Measurements from ENCODE around the gene ANKS6. TPM values are rescaled to one million over a fixed set of nuclear protein-coding genes. Genes with fewer than 3 reads are reported as not detected.

Gene ANKS6
- 1 to 10 TPM; 2.0 to 8.5 (median 4.0) TPM for polyA plus RNA-seq (ENCODE audit: low read depth in 6 of 6)

- H3K27ac Mint-ChIP-seq, result peak within 1 kb of the TSS; percentile 45 to 94 (median 79)
- peaks cover 26 to 38% (median 30%) of the 10 kb centered on the region in 3 donors for H3K4me1 Mint-ChIP-seq
- DNase-seq (peak; percentile 82), ATAC-seq (ENCODE audit: low read depth in 2 of 2) (peak; percentile 90 to 91)
- H3K4me3 Mint-ChIP-seq, result peak within 1 kb of the TSS; percentile 89 to 96 (median 94)
- peaks cover 2 to 8% (median 3%) of the 10 kb centered on the region in 3 donors for H3K27me3 Mint-ChIP-seq
- H3K9me3 Mint-ChIP-seq, result peaks cover 0 to 10% (median 5%) of the 10 kb centered on the region in 7 donors
- no peaks in the 10 kb centered on the region for H3K36me3 Mint-ChIP-seq
Observed at GRCh38 chr9:98796364-98797101, at the start of gene ANKS6. Gene ANKS6, minus strand, starts transcription at chr9:98796555. Its CDS starts 64 bp downstream, at chr9:98796491.

GRCh38 chr9:98846081-98846480 lies 49.7 kb upstream of the ANKS6 start:
- Mint-ChIP-seq H3K27me3 (no peaks in the 10 kb centered on the region), H3K4me3 (no peak overlapping the region), H3K4me1 (peaks cover 0 to 4% (median 2%) of the 10 kb centered on the region in 3 donors), H3K36me3 (peaks cover 0 to 6% of the 10 kb centered on the region in 2 donors), H3K27ac (no peak overlapping the region), H3K9me3 (no peaks in the 10 kb centered on the region)
- DNase-seq, result no peak
- ATAC-seq (ENCODE audit: low read depth in 2 of 2), result no peak

GRCh38 chr9:98842510-98842909 lies 46.2 kb upstream of the ANKS6 start:
- ATAC-seq (ENCODE audit: low read depth in 2 of 2), result no peak
- Mint-ChIP-seq H3K4me3 (no peak overlapping the region), H3K36me3 (peaks cover 0 to 11% of the 10 kb centered on the region in 2 donors), H3K27me3 (no peaks in the 10 kb centered on the region), H3K4me1 (no peaks in the 10 kb centered on the region), H3K27ac (no peak overlapping the region), H3K9me3 (no peaks in the 10 kb centered on the region)
- DNase-seq, result no peak

GRCh38 chr9:98839724-98840123 lies 43.4 kb upstream of the ANKS6 start:
- Mint-ChIP-seq H3K4me3 (no peak overlapping the region), H3K9me3 (no peaks in the 10 kb centered on the region), H3K27me3 (no peaks in the 10 kb centered on the region), H3K4me1 (no peaks in the 10 kb centered on the region), H3K27ac (peak overlapping the region in 1 of 6 donors; percentile 10), H3K36me3 (peaks cover 0 to 11% of the 10 kb centered on the region in 2 donors)
- ATAC-seq (ENCODE audit: low read depth in 2 of 2) (no peak), DNase-seq (no peak)

- peaks cover 0 to 7% of the 10 kb centered on the region in 2 donors for H3K36me3 Mint-ChIP-seq
- no peaks in the 10 kb centered on the region for H3K4me1 Mint-ChIP-seq
- H3K27ac Mint-ChIP-seq, result no peak overlapping the region
- no peaks in the 10 kb centered on the region for H3K9me3 Mint-ChIP-seq
- no peak overlapping the region for H3K4me3 Mint-ChIP-seq
- no peaks in the 10 kb centered on the region for H3K27me3 Mint-ChIP-seq
- no peak for ATAC-seq (ENCODE audit: low read depth in 2 of 2)
- DNase-seq, result no peak
Observed at GRCh38 chr9:98838868-98839565, 42.7 kb upstream of the ANKS6 start.

- ATAC-seq (ENCODE audit: low read depth in 2 of 2) (no peak), DNase-seq (no peak)
- Mint-ChIP-seq H3K4me1 (no peaks in the 10 kb centered on the region), H3K4me3 (no peak overlapping the region), H3K9me3 (no peaks in the 10 kb centered on the region), H3K36me3 (peaks cover 0 to 7% of the 10 kb centered on the region in 2 donors), H3K27me3 (no peaks in the 10 kb centered on the region), H3K27ac (peak overlapping the region in 1 of 6 donors; percentile 39)
Observed at GRCh38 chr9:98838155-98838867, 42.0 kb upstream of the ANKS6 start.

- Mint-ChIP-seq H3K27me3 (no peaks in the 10 kb centered on the region), H3K9me3 (no peaks in the 10 kb centered on the region), H3K36me3 (peaks cover 0 to 12% of the 10 kb centered on the region in 2 donors), H3K4me1 (no peaks in the 10 kb centered on the region), H3K4me3 (no peak overlapping the region), H3K27ac (no peak overlapping the region)
- no peak for ATAC-seq (ENCODE audit: low read depth in 2 of 2)
- no peak for DNase-seq
Observed at GRCh38 chr9:98837516-98837915, 41.2 kb upstream of the ANKS6 start.

- no peak for DNase-seq
- Mint-ChIP-seq H3K4me1 (no peaks in the 10 kb centered on the region), H3K4me3 (no peak overlapping the region), H3K36me3 (peaks cover 0 to 11% of the 10 kb centered on the region in 2 donors), H3K9me3 (no peaks in the 10 kb centered on the region), H3K27ac (peak overlapping the region in 1 of 6 donors; percentile 63), H3K27me3 (no peaks in the 10 kb centered on the region)
- no peak for ATAC-seq (ENCODE audit: low read depth in 2 of 2)
Observed at GRCh38 chr9:98836206-98836605, 39.9 kb upstream of the ANKS6 start.

- no peak for ATAC-seq (ENCODE audit: low read depth in 2 of 2)
- Mint-ChIP-seq H3K27ac (no peak overlapping the region), H3K4me1 (no peaks in the 10 kb centered on the region), H3K36me3 (peaks cover 0 to 6% of the 10 kb centered on the region in 2 donors), H3K4me3 (no peak overlapping the region), H3K9me3 (no peaks in the 10 kb centered on the region), H3K27me3 (no peaks in the 10 kb centered on the region)
- DNase-seq, result no peak
Observed at GRCh38 chr9:98834386-98834785, 38.0 kb upstream of the ANKS6 start.

GRCh38 chr9:98833090-98833956 lies 37.0 kb upstream of the ANKS6 start:
- Mint-ChIP-seq H3K36me3 (peaks cover 0 to 6% of the 10 kb centered on the region in 2 donors), H3K9me3 (no peaks in the 10 kb centered on the region), H3K27me3 (no peaks in the 10 kb centered on the region), H3K4me3 (peak overlapping the region in 1 of 8 donors; percentile 21), H3K27ac (no peak overlapping the region), H3K4me1 (no peaks in the 10 kb centered on the region)
- no peak for ATAC-seq (ENCODE audit: low read depth in 2 of 2)
- DNase-seq, result no peak

- Mint-ChIP-seq H3K36me3 (peaks cover 0 to 12% of the 10 kb centered on the region in 2 donors), H3K9me3 (no peaks in the 10 kb centered on the region), H3K4me1 (no peaks in the 10 kb centered on the region), H3K27me3 (no peaks in the 10 kb centered on the region), H3K27ac (peak overlapping the region in 1 of 6 donors; percentile 35), H3K4me3 (peak overlapping the region in 1 of 8 donors; percentile 21)
- DNase-seq (no peak), ATAC-seq (ENCODE audit: low read depth in 2 of 2) (no peak)
Observed at GRCh38 chr9:98832768-98833089, 36.4 kb upstream of the ANKS6 start.

GRCh38 chr9:98831696-98832095 lies 35.3 kb upstream of the ANKS6 start:
- peaks cover 0 to 12% of the 10 kb centered on the region in 2 donors for H3K36me3 Mint-ChIP-seq
- DNase-seq (no peak), ATAC-seq (ENCODE audit: low read depth in 2 of 2) (no peak)
- H3K27ac Mint-ChIP-seq, result no peak overlapping the region
- H3K4me3 Mint-ChIP-seq, result no peak overlapping the region
- no peaks in the 10 kb centered on the region for H3K4me1 Mint-ChIP-seq
- no peaks in the 10 kb centered on the region for H3K9me3 Mint-ChIP-seq
- H3K27me3 Mint-ChIP-seq, result no peaks in the 10 kb centered on the region

GRCh38 chr9:98830554-98830953 lies 34.2 kb upstream of the ANKS6 start:
- H3K4me1 Mint-ChIP-seq, result no peaks in the 10 kb centered on the region
- H3K27me3 Mint-ChIP-seq, result no peaks in the 10 kb centered on the region
- no peak overlapping the region for H3K4me3 Mint-ChIP-seq
- no peak for ATAC-seq (ENCODE audit: low read depth in 2 of 2)
- peaks cover 0 to 12% of the 10 kb centered on the region in 2 donors for H3K36me3 Mint-ChIP-seq
- H3K27ac Mint-ChIP-seq, result no peak overlapping the region
- no peak for DNase-seq
- no peaks in the 10 kb centered on the region for H3K9me3 Mint-ChIP-seq

Measured in naive B cell (primary cell).